NOMO-1 treated with DMSO at 0.1 percent for 48 hours (cell line): ENCODE data around the gene PLK5.
A peak's percentile ranks its signal among the peaks of the same experiment; 100 is the strongest.
"Not testable (repeated sequence)": the region's sequence is repeated elsewhere in the genome, so short reads cannot be mapped to it uniquely, and the experiment has no call there.

ENCODE experiments used
- DNase-seq: peaks from one replicate; lab custom pipeline; 2025; ENCODE audit not compliant: unreplicated experiment; lab: John Stamatoyannopoulos, UW

The PLK5 gene

DNA sequence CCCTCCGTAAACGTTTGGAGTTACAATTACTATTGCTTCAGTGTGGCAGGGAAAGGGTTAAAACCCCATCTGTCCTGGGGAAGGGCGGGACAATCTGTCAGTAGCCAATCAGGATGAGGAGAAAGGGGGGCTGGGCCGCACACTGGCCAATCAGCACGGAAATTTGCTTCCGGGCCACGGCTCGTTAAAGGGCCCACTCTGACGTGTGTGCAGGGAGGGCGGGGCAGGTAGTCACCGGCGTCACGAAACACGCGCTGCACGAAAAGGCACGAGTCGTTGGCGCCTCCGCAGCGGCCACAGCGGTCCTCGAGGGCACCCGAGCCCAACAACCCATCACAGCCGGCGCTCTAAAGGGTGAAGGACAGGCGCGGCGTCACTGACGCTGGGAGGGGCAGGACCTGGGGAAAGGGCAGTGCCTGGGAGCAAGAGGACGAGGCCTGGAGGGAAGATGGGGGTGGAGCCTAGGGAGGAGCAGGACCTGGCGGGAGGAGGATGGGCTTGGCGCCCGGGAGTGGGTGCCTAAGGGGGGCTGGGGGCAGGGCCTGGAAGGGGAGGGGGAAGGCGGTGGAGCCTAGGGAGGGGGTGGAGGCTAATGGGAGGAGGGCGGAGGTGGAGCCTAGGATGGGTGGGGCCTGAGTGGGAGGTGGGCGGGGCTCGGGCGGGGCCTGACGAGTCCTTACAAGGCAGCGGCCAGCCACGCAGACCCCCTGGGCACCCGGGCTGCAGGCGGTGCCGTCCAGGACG, 15.9 kb upstream of the PLK5 start:
- peak; percentile 85 for DNase-seq

DNA sequence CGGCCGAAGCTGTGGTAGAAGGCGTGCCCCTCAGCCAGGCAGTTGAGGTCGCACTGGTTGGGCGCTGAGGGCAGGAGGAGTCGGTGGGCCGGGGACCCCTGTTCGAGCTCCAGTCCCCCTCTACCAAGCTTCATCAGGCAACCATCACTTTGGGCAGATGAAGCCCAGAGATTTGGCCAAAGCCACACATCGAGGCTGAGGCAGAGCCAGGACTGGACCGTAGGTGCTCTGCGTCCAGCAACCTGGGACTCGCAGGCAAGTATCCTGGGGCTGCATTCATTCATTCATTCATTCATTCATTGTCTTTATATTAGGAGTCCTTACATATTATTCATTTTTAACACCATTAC, 15.4 kb upstream of the PLK5 start:
- no peak for DNase-seq

DNA sequence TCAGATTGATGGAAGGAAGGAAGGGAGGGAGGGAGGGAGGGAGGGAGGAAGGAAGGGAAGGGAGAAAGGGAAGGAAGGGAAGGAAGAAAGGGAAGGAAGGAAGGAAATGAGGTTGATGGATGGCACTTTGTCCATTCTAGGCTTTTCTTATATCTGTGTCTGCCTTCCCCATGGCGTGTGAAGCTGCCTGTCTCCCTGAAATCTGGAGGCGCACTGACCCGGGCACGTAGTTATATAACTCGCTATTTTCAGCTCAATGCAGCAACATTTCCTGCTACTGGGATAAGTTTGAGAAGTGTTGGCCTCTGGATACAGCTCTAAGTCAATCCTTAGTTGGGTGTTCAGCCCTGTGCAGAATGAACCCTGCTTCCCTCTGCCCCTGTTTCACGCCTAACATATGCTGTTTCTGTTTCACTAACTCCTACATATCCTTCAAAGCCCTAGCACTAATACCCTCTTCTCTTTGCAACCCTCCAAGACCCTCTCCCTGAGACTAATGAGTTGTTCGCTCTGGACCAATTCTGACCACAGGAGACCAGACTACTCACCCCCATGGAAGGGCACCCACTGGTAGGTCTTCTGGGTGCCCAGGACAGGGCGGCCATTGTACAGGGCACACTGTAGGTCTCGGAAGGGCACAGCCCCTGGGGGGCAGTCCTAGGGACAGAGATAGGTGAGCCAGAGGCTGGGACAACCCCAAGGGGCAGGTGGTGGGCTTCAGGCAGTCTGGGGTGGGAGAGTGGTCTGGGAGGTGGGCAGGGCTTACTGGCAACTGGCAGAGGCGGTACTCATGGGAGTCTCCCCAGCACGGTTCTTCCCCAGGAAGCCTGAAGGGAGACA, 14.1 kb upstream of the PLK5 start:
- DNase-seq = no peak

DNA sequence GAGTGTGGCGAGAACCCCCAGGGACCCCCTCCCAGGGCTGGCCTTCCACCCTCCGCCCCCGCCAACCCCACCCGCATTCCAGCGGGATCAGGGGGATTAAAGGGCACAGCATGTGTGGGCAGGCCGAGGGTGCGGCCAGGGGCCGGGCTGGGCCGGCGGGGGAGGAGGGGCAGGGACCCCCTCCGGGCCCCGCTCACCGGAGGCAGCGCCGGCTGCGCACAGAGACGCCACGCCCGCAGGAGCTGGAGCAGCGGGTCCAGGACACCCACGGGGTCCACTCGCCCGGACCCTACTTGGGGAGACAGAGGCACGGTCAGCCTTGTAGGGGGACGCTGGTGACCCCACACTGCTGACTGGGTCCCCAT, 13.5 kb upstream of the PLK5 start:
- no peak for DNase-seq

DNA sequence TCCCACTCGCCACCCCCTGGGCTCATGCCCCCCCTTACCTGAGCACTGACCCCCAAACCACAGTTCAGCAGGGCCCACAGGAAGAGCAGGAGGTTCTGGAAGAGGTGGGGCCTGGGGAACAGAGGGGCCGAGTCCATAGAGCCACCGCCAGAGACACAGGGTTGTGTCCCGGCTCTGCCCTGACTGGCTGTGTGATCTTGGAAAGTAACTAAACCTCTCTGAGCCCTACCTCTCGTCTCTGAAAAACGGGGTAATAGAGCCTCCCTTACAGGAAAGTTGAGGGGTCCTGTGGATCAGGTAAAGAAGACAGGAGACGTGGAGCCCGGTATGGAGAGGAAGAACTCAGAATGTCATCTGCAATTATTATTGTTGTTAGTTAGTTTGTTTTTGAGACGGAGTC, 13.1 kb upstream of the PLK5 start:
- DNase-seq = no peak

DNA sequence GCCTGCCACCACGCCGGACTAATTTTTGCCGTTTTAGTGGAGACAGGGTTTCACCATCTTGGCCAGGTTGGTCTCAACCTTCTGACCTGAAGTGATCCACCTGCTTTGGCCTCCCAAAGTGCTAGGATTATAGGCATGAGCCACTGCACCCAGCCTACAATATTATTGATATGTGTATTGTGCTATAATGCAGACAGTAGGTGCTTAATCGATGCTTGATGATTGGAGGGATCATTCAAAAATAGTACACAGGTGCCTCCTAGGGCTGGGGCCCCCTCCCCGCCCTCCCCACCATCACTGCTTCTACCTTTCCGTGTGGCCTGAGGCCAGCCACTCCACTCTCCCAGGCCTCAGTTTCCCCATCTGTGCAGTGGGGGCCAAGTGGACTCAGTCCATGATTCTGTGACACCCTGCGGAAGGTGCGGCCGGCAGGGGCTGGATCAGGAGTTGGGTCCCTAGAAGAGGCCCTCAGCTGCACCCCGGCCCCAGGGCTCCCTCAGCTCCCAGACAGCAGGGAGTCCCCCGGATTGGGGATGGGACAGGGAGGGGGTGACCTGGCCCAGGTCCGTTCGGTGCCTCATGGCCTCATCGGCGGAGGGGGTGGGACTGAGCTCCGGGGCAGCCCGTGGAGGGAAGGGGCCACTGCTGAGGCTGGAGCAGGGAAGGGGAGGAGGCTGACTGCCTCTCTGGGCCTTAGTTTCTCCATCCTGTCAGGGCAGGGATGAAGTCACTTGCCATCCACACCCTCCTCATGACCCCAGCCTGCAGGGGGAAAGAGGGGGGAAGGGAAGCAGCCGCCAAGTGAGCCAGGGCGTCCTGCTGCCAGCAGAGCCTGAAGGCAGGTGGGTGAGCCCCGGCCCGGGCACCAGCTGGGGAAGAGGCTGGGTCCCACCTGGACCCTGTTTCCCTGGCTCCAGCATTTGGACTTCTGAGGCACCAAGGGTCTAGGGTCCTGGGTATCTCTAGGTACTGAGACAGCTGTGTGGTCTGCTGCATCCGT, 12.3 kb upstream of the PLK5 start:
- no peak for DNase-seq

DNA sequence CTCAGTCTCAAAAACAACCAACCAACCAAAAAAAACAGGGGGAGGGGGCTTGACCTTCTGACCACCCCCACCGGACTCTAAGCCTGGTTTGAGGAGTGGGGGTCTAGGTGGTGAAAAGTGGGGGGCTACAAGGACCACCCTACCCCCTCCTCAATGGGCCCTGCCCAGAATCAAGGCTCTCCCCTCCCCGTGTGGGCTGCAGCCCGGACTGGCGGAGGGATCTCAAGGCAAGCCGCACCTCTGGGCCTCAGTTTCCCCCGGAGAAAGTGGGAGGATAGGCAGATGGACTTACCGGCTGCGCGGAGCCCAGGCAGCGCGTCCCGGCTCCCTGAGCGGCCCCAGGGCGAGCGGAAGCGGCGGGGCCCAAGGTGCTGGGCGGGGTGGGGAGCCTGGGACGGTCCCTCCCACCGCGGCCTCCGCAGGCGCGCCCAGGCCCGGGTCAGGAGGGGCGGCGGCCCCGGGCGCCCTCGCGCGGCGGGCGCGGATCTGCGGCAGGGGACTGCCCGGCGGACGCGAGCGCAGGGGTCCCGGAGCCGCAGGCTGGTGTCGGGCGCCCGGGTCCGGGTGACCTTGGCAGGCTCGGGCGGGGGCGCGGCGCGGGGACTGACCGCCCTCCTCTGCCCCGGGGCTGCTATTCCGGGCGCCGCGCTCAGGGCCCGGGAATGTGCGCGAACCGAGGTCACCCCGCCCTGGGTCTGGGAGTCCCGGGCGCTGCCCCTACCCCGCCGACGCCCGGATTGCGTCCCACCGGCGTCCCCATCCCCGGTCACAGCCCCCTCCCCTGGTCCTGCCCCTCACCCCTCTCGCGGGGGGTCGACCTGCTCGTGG, 11.0 kb upstream of the PLK5 start, which contains the start of gene ADAMTSL5:
TSS of gene ADAMTSL5 (minus strand) at position 349 of the 828 bp plus-strand sequence. CDS start 2,076 bp downstream, outside the sequence.
- DNase-seq = peak; percentile 70

DNA sequence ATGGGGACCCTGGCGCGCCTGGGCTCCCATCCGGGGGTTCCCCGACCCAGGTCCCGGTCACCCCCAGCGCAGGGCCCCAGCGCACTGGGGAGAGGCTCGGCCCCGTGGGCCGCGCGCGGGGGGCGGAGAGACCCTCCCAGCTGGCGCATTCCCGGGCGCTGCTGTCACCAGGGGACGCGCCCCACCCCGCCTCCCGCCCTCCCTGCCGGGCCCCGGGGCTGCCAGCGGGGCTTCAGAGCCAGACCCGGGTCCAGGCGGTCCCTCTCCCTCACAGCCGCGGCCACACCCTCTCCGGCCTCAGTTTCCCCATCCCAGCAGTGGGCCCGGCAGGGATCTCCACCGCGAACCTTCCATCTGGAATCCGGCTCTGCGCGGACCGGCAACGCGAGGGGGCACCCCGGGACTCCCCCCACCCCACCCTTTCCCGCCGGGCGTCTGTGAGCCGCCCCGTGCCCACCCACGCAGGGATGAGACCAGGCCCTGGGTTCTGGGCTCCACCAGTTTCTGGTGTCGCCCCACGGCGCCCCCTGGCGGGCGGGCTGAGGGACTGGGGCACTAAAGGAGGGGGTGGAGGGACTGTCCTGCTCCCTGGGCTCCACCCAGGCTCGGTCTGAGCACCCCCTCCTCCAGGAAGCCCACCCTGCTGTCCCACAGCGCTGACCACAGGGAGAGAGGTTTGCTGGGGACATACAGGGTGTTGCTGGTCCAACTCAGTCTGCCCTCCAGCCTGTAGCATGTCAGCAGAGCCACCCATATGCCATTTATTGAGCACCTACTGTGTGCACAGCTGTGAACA, 10.2 kb upstream of the PLK5 start:
- peak; percentile 61 for DNase-seq

DNA sequence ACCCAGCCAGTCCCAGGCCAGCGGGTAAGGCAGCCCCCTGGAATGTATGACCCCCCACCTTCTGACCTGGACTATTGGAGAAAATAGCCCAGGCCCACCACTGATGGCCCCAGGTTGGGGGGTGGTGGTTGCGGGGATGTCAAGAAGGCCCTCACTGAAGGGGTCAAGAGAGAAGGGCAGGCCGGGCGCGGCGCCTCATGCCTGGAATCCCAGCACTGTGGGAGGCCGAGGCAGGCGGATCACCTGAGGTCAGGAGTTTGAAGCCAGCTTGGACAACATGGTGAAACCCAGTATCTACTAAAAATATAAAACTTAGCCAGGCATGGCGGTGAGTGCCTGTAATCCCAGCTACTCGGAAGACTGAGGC, 9.6 kb upstream of the PLK5 start:
- no peak for DNase-seq

DNA sequence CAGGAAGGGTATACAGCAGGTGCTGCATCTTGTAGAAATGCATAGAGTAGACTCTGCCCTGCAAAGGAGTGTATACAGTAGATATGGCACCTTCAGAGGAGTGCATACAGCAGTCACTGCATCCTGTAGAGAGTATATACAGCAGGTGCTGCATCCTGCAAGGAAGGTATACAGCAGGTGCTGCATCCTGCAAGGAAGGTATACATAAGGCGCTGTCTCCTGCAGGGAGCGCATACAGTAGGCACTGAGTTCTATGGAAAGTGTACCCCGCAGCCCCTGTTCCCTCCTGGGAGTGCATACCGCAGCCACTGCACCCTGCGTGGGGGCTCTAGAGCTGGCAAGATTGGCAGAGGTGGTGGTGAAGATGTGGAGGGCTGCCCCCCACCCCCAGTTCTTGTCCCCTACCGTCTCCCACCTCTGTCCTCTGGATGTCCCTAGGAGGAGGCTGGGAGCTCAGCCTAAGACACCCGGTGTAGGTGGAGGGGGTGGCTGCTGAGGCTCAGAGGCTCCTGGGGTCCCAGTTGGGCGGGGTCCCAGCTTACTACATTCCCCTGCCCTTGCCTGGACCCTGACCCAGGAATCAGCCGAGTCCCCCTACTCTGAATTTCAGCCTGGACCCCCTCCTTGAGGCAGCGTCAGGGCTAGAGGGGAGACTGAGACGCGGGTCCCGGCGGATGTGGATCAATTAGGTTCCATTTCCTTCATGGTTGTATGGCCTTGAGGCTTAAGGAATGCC, 8.7 kb upstream of the PLK5 start:
- DNase-seq = no peak

DNA sequence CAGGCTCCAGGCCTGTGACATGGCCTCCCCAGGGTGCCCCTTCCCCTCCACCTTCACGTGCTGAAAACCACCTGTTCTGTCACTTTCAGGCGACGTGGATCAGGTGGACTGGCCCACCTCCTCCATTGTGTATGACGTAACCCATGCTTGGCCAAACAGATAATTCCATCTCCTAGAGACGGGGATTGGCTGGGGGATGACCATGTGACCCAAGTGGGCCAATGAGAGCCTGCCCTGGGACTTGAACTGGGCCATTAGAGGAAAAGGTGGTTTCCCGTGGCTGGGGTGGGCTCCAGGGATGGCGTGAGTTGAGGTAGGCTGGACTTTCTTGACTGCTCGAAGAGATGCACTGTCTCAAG, 7.5 kb upstream of the PLK5 start:
- no peak for DNase-seq

DNA sequence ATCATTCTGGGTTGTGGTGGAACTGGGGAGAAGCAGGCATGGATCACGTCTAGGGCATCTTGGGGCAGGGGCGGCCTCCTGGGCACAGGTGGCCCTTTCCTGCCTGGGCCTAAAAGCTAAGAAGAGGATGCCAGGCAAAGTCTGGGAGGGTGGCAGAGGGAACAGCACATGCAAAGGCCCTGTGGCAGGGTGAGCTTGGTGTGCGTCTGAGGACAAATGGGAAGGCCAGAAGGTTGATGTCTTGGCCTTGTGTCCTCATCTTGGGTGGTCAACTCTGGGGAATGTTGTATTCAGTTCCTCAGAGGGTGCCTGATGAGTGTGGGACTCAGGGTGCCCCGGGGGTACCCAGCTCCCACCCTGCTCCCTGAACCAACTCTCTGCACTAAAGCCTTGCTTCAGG, 5.4 kb upstream of the PLK5 start:
- DNase-seq = no peak

DNA sequence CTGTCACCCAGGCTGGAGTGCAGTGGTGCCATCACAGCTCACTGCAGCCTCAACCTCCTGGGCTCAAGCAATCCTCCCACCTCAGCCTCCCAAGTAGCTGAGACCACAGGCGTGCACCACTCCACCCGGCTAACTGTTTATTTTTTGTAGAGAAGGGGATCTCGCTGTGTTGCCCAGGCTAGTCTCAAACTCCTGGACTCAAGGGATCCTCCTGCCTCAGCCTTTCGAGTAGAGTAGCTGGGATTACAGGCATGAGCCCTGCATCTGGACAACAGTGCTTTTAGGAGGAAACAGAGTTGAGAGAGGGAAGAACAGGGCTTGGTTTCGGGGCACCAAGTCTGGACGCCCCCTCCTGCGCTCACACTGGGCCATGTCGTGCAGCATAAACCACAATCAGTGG, 4.1 kb upstream of the PLK5 start:
- DNase-seq = not testable (repeated sequence)

DNA sequence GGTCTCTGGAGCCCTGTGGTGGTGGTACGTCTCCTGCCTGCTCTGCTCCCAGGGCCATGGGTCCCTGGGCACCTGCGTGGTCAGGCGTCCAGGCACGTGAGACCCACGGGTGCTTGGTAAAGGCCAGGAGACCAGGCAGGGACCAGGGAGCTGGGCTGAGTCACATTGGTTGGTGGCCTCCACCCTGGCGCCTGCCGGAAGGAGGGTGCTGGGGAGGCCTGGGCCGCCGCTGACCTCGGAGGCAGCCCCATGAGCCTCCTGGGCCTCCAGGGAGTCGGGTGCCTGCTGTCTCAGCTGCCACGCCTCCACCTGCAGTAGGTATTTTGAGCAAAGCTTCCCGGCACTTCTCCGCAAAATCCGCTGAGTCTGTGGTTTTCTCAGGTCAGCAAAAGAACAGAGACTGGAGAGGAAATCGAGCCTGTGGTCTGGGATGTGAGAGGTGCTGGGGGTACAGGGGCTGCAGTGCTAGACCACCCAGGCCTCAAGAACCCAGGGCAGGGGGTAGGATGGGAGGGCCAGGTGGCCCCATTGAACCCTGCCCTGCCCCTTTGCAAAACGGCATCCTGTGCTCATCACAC, 3.6 kb upstream of the PLK5 start:
- no peak for DNase-seq

DNA sequence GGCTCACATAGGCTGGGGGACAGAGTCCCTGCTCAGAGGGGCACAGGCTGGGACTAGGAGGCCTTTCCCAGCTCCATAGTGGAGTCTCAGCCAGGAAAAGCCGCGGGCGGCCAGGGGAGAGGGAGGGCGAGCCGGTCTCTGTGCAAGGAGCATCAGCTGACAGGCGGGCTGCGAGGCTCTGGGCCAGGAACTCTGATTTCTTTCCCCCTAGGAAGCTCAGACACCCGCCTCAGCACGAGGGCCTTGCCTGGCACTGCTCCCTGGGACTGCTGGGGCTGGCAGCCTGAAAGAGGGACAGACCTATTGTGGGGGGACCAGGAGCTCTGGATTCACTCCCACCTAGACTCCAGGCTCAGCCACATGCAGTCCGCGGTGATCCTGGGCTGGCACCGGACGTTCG, 2.2 kb upstream of the PLK5 start:
- DNase-seq = no peak

DNA sequence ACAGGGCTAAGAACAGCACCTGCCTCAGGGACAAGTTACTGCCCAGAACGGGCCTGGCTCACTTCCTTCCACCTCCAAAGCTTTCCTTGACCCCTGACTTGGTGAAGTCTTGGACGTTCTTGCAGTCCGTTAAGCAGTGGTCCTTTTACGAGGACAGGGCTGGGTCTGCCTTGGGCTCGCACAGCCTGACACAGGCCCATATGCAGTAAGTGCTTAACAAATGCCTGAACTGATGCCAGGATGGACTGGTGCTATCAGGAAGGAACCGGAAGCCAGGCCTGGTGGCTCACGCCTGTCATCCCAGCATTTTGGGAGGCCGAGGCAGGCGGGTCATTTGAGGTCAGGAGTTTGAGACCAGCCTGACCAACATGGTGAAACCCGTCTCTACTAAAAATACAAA, 1.8 kb upstream of the PLK5 start:
- DNase-seq = no peak

DNA sequence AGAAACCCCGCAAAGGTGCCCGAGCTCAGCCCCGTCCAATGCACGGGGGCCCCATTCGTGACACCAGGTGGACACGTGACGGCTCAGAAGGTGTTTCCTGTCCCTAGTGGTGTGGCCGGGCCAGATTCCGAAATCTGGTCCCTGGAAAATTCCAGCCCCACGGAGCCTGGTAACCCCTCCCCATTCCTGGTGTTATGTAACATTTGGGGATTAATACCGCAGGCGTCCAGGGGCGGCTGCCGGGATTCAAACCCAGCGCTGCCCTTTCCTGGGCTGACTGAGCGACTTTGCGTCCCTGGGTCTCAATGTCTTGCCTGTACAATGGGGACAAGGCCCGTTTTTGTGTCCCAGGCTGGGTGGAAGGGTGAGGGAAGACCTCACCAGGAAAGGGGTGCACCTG, 1.0 kb upstream of the PLK5 start:
- no peak for DNase-seq

DNA sequence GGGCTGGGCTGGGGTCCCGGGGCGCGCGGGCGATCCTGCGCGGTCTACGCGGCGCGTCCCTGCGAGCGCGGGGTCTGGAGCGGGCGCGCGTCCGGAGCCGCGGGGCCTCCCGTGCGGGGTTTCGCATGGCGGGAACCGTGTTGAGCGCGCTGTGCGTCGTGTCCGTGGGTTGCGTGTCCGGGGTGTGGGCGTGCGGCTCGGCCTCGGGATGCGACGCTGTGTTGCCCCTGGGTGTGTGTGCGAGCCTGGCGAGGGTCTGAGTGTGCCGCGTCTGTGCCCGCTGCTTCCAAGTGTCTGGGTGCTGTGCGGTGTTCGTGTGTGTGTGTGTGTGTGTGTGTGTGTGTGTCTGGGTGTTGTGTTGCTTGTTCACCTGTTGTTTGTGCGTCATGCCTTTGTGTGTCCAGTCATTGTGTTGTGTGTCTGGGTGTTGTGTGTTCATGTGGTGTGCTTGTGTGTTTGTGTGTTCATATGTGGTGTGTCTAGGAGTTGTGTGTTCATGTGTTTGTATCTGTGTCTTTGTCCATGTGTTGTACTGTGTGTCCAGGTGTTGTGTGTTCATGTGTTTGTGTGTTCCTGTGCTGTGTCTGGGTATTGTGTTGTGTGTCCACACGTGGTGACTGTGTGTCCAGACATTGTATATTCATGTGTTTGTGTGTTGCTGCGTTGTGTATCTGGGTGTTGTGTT, 552 bp downstream of the PLK5 start:
- no peak for DNase-seq
